Measurements from ENCODE around the gene SYT1. TPM values are rescaled to one million over a fixed set of nuclear protein-coding genes. Genes with fewer than 3 reads are reported as not detected.

Gene SYT1
- total and polyA plus RNA-seq, 9 donors = 0.45 to 18.3 (median 9.7) TPM

GRCh38 chr12:79324571-79324970 lies 460.0 kb downstream of the SYT1 start:
- H3K36me3 ChIP-seq = no peaks in the 10 kb centered on the region
- intact Hi-C loops (cut with DNase I) = no loop called here
- WGBS, 3 donors = 56 to 63% (median 60%) methylated on average over 3 of the region's 3 CpGs
- H3K4me1 ChIP-seq (ENCODE audit: insufficient read depth) = no peaks in the 10 kb centered on the region
- TF ChIP-seq EP300 (IDR thresholded peaks at IDR 0.05) (no peak), POLR2A (IDR thresholded peaks at IDR 0.05) (no peak), CTCF (IDR thresholded peaks at IDR 0.05) (no peak)
- H3K27ac ChIP-seq = no peak overlapping the region
- no peaks in the 10 kb centered on the region for H3K9me3 ChIP-seq
- H3K27me3 ChIP-seq = no peaks in the 10 kb centered on the region
- no peak for DNase-seq
- no peak overlapping the region for H3K4me3 ChIP-seq

DNA sequence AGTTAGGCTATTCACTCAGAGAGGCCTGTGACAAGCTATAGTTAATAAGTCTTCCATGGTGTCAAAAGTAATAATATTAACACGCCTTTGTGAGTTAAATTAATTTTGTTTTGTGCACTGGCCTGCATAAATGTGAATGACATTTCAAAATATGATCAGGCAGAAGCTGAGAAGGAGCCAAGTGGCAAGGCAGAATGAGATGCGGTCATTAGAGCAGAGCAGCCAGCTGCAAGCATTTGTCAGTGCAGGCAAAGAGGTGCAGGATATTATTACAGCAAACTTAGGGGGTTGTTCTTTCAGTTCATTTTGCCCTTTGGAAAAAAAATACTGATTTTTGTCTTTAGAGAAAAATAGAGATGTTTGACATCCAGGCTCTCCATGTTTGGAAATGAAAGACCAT lies 461.6 kb downstream of the SYT1 start:
- no peaks in the 10 kb centered on the region for H3K4me1 ChIP-seq (ENCODE audit: insufficient read depth)
- WGBS, 3 donors = 31 to 64% (median 39%) methylated on average over 2 of the region's 2 CpGs
- no peak overlapping the region for H3K27ac ChIP-seq
- intact Hi-C loops (cut with DNase I) = no loop called here
- no peak for DNase-seq
- TF ChIP-seq POLR2A (IDR thresholded peaks at IDR 0.05) = no peak
- TF ChIP-seq EP300 (IDR thresholded peaks at IDR 0.05) = no peak
- no peak for TF ChIP-seq CTCF (IDR thresholded peaks at IDR 0.05)
- no peaks in the 10 kb centered on the region for H3K36me3 ChIP-seq
- H3K4me3 ChIP-seq = no peak overlapping the region
- no peaks in the 10 kb centered on the region for H3K9me3 ChIP-seq
- no peaks in the 10 kb centered on the region for H3K27me3 ChIP-seq

GRCh38 chr12:79326663-79327062 lies 462.1 kb downstream of the SYT1 start:
- intact Hi-C loops (cut with DNase I) = no loop called here
- H3K36me3 ChIP-seq = no peaks in the 10 kb centered on the region
- no peaks in the 10 kb centered on the region for H3K4me1 ChIP-seq (ENCODE audit: insufficient read depth)
- H3K27me3 ChIP-seq = no peaks in the 10 kb centered on the region
- TF ChIP-seq CTCF (IDR thresholded peaks at IDR 0.05) (no peak), POLR2A (IDR thresholded peaks at IDR 0.05) (no peak), EP300 (IDR thresholded peaks at IDR 0.05) (no peak)
- no peak overlapping the region for H3K4me3 ChIP-seq
- 82 to 96% (median 87%) methylated on average over 2 of the region's 2 CpGs for WGBS, 3 donors
- no peak overlapping the region for H3K27ac ChIP-seq
- H3K9me3 ChIP-seq = no peaks in the 10 kb centered on the region
- no peak for DNase-seq

DNA sequence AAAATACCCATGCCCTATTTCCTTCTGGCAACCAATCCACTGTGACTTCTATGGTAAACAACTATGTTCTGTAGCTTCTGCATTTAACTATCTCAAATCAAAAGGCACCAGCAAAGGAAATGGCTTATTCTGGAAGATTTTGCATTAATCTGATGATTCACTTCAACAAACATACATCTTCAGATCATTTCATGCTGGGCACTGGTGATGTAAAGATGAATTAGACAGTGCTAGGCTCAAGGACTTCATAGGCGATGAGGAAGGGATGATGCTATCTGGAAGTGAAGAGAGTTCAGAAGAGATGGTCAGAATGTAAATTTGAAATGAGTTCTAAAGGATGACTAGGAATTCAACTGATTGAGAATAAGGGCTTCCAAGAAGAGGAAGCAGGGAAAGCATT lies 462.9 kb downstream of the SYT1 start:
- no peak for DNase-seq
- H3K36me3 ChIP-seq = no peaks in the 10 kb centered on the region
- no peaks in the 10 kb centered on the region for H3K27me3 ChIP-seq
- WGBS, 3 donors = 93 to 98% (median 94%) methylated on average over 1 of the region's 1 CpG
- H3K4me3 ChIP-seq = no peak overlapping the region
- no peak for TF ChIP-seq CTCF (IDR thresholded peaks at IDR 0.05)
- TF ChIP-seq POLR2A (IDR thresholded peaks at IDR 0.05) = no peak
- no peak for TF ChIP-seq EP300 (IDR thresholded peaks at IDR 0.05)
- no peaks in the 10 kb centered on the region for H3K9me3 ChIP-seq
- intact Hi-C loops (cut with DNase I) = no loop called here
- no peak overlapping the region for H3K27ac ChIP-seq
- H3K4me1 ChIP-seq (ENCODE audit: insufficient read depth) = no peaks in the 10 kb centered on the region

- no peaks in the 10 kb centered on the region for H3K36me3 ChIP-seq
- 78 to 84% (median 80%) methylated on average over 2 of the region's 2 CpGs for WGBS, 3 donors
- no peak overlapping the region for H3K27ac ChIP-seq
- H3K4me1 ChIP-seq (ENCODE audit: insufficient read depth) = no peaks in the 10 kb centered on the region
- no peaks in the 10 kb centered on the region for H3K9me3 ChIP-seq
- no peak for DNase-seq
- intact Hi-C loops (cut with DNase I) = no loop called here
- H3K27me3 ChIP-seq = no peaks in the 10 kb centered on the region
- TF ChIP-seq POLR2A (IDR thresholded peaks at IDR 0.05) (no peak), CTCF (IDR thresholded peaks at IDR 0.05) (no peak), EP300 (IDR thresholded peaks at IDR 0.05) (no peak)
- H3K4me3 ChIP-seq = no peak overlapping the region
These were observed 465.4 kb downstream of the SYT1 start for GRCh38 chr12:79329933-79330332.
